GM18870 (cell line): ENCODE measurements around the gene NRCAM.

Source experiments
- ATAC-seq: cut with Tn5 transposase; IDR thresholded peaks from one replicate; pipeline ENCODE4 v1.9.1; 2021; ENCODE audit warnings: moderate library complexity; ENCODE audit not compliant: unreplicated experiment

NRCAM gene

DNA sequence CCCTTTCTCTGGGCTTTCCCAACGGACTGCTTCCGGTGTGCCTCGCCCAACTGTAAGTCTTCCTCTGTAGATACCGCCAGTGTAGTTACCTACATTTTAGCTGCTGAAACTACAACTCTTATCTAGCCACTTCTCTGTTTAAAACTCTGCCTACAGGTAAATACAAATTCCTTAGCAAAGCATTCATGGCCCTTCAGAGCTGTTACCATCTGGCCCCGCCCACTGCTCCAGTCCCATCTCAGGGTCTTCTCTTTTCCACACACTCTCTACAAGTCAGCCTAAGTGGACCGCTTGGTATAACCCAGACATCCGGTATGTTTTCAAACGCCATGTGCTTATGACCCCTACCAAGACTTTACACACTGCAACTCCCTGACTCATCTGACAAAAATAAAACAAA lies 285.1 kb downstream of the NRCAM start:
- no peak for ATAC-seq

GRCh38 chr7:108170251-108170650 lies 286.0 kb downstream of the NRCAM start:
- no peak for ATAC-seq

DNA sequence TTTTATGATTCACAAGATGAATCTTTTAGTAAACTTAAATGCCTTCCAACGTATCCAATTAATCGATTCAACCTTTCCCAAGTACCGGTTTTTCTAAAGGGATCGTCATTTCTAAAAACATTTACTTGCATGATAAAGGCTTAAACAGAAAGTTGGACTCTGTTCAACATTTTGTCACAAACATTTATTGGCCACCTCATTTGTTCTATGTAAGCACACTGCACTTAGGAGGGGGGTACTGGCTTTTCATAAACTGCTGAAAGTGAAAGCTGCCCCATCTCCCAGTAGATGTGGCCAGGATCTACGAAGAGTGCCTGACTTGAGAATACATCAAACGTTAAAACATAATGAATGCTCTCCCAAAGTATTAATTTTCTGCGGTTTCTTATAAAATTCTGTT lies 288.8 kb downstream of the NRCAM start:
- no peak for ATAC-seq

DNA sequence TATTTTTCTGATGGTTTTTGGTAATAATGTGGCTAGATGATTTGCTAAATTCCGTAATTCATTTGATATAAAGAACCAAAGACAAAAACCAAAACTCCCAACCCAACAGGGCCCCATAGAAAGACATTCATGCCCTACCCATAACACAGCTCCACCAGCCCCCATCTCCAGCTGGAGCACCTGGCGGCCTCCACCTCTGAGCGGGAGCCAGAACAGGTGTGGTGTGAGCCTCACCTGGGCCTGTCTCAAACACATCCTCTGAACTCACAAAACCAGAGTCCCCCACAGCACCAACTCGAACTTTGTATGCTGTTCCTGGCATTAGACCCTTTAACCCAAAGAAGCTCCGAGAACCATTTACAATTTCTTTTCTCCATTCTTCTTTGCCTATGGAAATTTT lies 289.5 kb downstream of the NRCAM start:
- no peak for ATAC-seq

DNA sequence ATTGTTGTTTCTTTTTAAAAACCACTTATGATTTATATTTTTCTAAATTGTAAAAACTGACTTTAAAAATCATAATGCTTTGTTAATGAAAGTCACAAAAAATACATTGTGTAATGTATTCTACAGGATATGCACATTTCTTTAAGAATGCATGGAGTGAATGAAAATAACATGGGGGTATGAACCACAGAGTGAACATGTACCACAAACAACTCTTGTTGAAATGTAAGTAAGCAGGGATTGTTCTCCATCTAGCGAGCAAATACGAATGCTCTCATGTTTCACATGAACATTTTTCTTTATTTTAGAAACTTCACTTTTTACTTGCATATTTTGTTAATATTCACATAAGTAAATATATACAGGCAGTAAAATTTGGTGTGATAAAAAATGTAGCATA lies 290.5 kb downstream of the NRCAM start:
- no peak for ATAC-seq

DNA sequence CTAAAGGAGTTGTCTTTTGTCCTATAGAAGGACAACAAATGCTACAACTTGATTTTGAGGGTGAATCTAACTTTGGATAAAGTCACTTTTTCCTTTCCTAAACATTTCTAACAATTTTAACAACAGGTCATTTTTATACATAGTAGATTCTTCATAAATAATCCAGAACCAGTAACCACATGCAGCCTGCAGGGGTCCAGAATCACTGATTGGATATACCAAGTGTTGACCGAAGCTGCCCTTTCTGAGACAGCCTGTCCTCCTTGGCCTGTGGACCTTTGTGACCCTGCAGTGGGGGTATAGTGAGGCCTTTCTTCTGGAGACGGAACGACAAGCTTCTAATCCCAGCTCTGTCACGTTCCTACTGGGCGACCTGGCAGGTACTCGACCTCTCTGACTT lies 291.3 kb downstream of the NRCAM start:
- ATAC-seq = no peak

- ATAC-seq = no peak
Measured at GRCh38 chr7:108164342-108164741, 291.9 kb downstream of the NRCAM start.

- ATAC-seq = no peak
Measured at GRCh38 chr7:108158776-108159175, 297.5 kb downstream of the NRCAM start.

DNA sequence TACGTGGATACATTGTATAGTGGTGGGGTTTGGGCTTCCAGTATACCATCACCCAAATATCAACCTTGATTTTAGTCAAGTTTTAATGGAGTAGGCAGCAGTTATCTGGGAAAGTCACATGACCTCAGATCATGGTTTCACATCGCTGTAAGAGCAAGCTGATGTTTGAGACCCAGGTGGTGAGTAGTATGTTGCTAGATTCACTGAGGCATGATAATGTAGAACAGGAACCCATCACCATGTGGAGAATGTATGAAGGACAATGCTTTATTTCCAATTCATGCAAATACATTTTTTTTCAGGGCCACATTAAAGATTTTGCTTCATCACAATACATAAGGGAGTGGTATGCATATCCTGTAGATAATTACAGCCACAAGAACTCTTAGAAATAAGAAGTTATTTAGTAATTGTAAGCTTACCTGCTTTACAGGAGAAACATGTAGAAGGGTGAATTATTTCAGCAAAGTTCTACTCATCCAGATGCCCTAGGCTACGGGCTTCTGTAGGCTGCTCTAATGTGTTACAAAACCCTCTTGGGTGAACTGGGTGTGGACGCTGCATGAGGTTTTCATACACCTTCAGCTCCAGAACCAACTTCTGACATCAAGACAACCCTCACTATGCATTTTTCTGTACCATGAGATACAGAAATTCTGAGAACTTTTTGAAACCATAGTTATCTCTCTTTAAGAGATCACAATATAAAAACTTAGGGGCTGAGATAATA lies 298.5 kb downstream of the NRCAM start:
- ATAC-seq = no peak

GRCh38 chr7:108156897-108157605 lies 299.2 kb downstream of the NRCAM start:
- ATAC-seq = no peak

- no peak for ATAC-seq
Measured at GRCh38 chr7:108152198-108152597, 304.0 kb downstream of the NRCAM start.

DNA sequence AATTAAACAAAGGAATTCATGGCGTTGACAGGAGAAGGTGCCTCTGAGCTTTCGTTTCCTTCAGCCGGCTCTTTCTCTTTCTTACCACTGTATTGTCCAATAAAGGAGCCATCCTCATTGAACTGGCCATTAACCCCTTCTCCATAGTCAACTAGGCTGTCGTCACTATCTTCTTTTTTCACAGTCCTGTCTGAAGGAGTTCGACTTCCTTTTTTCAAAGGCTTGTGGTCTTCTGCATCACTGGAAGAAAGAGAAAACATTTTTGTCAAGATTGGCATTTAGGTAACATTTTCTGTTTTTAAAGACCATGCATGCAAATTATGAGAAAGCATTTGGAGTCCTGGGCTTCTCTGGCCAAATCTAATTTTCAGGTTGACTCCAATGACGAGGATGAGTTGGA lies 306.3 kb downstream of the NRCAM start:
- ATAC-seq = no peak

DNA sequence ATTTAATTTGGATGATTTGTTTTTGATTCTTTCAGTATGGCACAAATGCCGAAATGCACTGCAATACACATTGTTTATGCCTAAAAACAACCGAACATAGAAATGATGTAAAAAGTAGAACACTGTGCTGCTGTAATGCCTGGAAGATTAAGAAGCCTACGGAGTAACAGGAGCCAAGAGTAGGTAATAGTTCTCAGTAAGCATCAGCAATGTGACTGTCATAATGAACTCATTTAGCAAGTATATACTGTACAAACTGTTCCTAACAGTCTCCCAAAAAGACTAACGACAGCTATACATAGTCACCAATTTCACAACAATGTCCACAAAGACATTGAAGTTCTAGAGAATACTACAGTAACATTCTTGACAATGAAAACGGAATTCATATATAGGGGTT lies 307.1 kb downstream of the NRCAM start:
- ATAC-seq = no peak

- no peak for ATAC-seq
Measured at GRCh38 chr7:108147031-108147563, 309.1 kb downstream of the NRCAM start.

- no peak for ATAC-seq
Measured at GRCh38 chr7:108146070-108146842, 310.0 kb downstream of the NRCAM start.

GRCh38 chr7:108145401-108145800 lies 310.8 kb downstream of the NRCAM start:
- no peak for ATAC-seq

DNA sequence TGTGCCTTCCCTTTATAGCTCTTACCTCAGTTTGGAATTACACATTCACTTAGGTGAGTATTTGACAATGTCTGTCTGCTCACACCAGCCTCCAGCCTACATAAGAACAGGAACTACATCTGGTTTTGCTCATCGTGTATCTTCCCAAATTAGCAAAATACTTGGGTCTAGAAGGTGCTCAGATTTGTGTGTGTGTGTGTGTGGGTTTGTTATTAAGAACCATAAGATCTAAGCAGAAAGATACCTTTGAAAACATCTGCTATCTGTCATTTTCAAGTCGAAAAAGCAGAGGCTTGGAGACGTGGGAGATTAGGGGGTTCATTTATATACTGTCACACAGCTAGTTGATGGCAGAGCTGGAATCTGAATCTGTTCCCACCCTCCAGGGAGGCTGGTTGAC lies 311.3 kb downstream of the NRCAM start:
- ATAC-seq = no peak

DNA sequence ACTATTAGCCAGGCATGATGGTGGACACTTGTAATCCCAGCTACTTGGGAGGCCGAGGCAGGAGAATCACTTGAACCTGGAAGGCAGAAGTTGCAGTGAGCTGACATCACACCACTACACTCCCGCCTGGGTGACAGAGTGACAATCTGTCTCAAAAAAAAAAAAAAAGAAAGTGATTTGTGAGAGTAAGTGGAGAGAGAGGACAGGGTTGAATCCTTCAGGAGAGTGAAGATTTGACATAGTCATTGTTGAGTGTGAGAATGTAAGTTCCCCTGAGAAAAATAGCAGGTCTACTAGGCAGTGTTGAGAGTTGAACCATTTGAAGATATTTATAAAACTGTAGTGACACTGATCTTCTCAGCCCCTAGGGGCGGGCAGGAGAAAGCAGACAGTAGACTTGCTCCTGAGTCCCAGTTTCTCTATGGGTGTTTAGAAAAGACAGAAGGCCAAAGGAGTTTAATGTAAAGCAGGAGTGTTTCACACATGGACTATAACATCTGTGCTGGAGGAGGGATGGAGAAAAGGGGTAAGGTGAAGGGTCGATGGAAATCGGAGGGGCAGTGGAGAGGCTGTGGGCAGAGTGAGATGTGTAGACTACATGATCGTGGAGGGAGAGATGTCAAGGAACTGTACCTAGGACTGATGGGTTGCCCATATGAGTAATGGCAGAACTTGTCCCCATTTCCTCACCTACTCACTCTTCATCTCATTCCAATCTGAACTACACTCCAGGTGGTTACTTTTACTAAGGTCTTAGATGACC lies 312.4 kb downstream of the NRCAM start:
- ATAC-seq = no peak

DNA sequence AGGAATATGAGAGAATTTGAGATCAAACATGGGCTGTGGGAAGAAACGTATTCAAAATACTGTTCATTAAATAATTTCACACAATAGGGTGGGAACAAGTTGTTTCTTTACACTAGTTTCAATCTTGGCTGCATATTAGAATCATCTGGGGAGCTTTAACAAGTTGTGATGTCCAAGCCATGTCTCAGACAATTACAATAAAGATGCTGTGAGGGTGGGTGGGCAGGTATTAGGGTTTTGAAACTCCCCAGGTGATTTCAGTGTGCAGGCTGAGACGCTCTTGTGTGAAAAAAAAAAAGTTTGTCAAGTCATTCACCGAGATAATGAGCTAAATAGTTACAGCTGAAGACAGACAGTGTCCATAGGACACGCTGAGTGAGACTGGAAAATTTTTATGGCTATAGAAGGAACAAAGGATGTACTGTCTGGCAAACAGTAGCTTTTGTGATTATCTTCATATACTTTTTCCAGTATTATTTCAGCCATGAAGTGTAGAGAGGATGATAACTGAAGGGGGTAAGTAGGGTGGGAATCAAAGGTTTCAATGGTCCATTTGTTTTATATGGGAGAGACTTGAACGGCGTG lies 313.5 kb downstream of the NRCAM start:
- ATAC-seq = no peak

- no peak for ATAC-seq
Measured at GRCh38 chr7:108142180-108142579, 314.1 kb downstream of the NRCAM start.

DNA sequence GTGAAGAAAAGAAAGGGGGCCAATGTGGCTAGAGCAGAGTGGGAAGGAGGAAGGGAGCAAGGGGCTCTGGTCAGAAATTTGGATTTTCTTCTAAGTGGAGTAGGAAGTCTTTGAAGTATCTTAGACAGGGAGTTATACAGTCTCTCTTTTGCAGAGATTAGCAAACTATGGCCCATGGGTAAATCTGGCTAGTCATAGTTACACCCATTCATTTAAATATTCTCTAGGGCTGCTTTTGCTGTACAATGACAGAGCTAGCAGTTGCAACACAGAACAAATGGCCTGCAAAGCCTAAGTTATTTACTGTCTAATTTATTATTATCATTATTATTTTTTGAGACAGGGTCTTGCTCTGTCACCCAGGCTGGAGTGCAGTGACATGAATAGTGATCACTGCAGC lies 315.6 kb downstream of the NRCAM start:
- ATAC-seq = no peak
